HUES6 (cell line): ENCODE results near the gene LGALS3.

ENCODE experiments used
- H3K27ac ChIP-seq: 2 replicates; pipeline ENCODE4 v1.7.0; 2013; ENCODE audit warnings: low read depth, mild to moderate bottlenecking, low read length, inconsistent platforms
- H3K27me3 ChIP-seq: 2 replicates; pipeline ENCODE4 v1.6.1; 2013; ENCODE audit warnings: low read length; ENCODE audit not compliant: control insufficient read depth, insufficient read depth
- H3K36me3 ChIP-seq: 2 replicates; pipeline ENCODE4 v1.6.1; 2013; ENCODE audit warnings: low read length; ENCODE audit not compliant: control insufficient read depth, insufficient read depth
- H3K4me1 ChIP-seq: 2 replicates; pipeline ENCODE4 v1.6.1; 2013; ENCODE audit warnings: low read length; ENCODE audit not compliant: control insufficient read depth, insufficient read depth
- H3K4me3 ChIP-seq: 2 replicates; pipeline ENCODE4 v1.5.1; 2013; ENCODE audit warnings: low read depth, low read length
- H3K9ac ChIP-seq: one replicate; pipeline ENCODE4 v1.6.1; 2013; ENCODE audit warnings: mild to moderate bottlenecking, low read length
- H3K9me3 ChIP-seq: 2 replicates; pipeline ENCODE4 v1.6.1; 2013; ENCODE audit warnings: low read depth, low read length; ENCODE audit not compliant: control insufficient read depth, insufficient read depth

The LGALS3 gene

DNA sequence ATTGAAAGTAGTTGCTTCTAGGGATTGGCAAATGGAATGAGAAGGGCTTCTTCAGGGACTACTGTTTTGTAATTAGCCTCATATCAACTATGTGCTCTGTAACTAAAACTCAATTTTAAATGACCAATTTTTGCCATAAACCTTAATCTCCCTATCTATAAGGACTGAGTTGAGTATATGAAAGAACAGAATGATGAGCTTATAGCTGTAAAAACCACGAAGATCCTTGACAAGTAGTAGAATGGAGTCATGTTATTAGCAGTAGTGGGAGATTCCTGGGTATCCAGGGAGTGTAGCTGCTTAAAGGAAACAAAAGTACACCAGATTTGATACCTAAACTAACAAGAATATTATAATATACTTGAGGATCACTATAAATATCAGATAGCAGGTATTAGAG is 28.0 kb downstream of the LGALS3 start:
- Histone ChIP-seq H3K9me3 (no peaks in the 10 kb centered on the region), H3K4me3 (no peak overlapping the region), H3K4me1 (no peaks in the 10 kb centered on the region), H3K36me3 (peaks cover 82% of the 10 kb centered on the region), H3K9ac (no peak overlapping the region), H3K27me3 (no peaks in the 10 kb centered on the region), H3K27ac (no peak overlapping the region)

DNA sequence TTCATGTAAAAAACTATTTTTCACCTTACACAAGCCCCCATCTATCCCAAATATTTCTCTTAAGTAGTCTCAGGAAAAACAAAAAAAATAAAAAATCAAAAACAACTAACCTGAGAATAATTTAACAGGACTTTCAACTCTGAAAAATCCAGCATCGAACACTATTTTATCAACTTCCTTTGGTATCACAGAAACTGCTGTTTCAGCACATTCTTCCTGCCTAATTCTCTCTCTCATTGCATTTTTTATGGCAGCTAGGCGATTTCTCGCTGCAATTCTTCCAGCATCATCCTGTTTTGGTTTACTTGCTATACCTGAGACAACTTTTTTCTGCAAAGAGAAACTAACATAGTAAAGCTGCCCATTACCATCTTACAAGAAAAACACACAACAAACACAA is 29.4 kb downstream of the LGALS3 start:
- Histone ChIP-seq H3K9ac (no peak overlapping the region), H3K36me3 (peaks cover 84% of the 10 kb centered on the region), H3K9me3 (no peaks in the 10 kb centered on the region), H3K4me1 (no peaks in the 10 kb centered on the region), H3K4me3 (no peak overlapping the region), H3K27ac (no peak overlapping the region), H3K27me3 (no peaks in the 10 kb centered on the region)

DNA sequence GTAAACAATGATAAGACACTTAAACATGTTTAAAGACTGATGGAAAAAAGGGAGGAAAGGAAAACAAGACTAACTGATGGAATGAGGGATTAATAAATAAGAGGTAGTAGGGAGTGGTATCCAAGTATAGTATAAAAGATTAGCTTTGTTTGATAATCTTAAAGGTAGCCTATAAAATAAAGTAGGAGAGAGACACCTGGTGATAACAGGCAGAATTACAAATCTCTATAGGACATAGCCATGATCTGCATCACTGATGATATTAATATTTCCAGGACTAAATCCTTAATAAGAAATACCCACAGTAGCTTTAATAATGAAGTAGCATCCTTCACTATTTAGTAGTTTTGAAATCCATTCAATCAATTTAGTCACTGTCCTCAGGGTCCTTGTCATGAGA is 31.9 kb downstream of the LGALS3 start:
- Histone ChIP-seq H3K4me1 (no peaks in the 10 kb centered on the region), H3K4me3 (no peak overlapping the region), H3K27ac (no peak overlapping the region), H3K9ac (no peak overlapping the region), H3K9me3 (no peaks in the 10 kb centered on the region), H3K27me3 (no peaks in the 10 kb centered on the region), H3K36me3 (peaks cover 86% of the 10 kb centered on the region)

DNA sequence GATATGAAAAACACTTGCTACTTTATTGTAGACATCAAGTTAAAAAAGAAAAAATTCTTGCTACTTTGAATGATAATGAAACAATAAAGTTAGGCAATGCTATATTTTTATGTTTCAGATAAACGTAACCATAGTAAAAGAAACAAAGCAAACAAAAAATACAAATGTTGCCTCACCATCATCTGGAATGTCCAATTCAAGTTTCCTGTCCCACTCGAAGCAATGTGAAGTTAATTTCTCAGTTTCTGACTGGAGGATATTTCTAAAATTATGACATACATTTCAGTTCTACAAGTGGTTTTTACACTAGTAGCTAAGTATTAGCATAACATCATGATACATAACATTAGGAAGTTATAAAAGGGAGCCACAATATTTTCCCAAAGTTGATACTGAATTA is 41.5 kb downstream of the LGALS3 start:
- no peaks in the 10 kb centered on the region for H3K27me3 ChIP-seq

DNA sequence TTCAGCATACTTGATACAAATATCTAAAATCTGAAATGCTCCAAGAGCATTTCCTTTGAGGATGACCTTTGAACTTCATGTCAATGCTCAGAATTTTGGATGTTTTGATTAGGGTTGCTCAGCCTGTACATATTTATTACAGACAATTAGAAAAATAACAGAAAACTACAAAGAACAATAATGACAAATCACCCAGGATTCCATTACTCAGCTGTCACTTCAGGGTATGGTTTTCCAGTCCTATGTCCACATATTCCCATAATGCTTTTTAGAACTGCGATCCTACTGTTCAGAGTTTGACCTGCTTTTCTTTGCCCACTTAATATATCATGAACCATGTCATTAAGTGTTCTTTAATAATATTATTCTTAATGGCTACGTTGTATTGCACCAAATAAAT is 51.0 kb downstream of the LGALS3 start:
- Histone ChIP-seq H3K4me3 (no peak overlapping the region), H3K27ac (no peak overlapping the region), H3K4me1 (no peaks in the 10 kb centered on the region), H3K9ac (no peak overlapping the region), H3K9me3 (no peaks in the 10 kb centered on the region), H3K27me3 (no peaks in the 10 kb centered on the region), H3K36me3 (peaks cover 97% of the 10 kb centered on the region)

More for the DNA sequence above, 41.5 kb downstream of the LGALS3 start:
- Histone ChIP-seq H3K27ac (no peak overlapping the region), H3K4me1 (no peaks in the 10 kb centered on the region), H3K9me3 (no peaks in the 10 kb centered on the region), H3K4me3 (no peak overlapping the region), H3K9ac (no peak overlapping the region), H3K36me3 (peaks cover 90% of the 10 kb centered on the region)

DNA sequence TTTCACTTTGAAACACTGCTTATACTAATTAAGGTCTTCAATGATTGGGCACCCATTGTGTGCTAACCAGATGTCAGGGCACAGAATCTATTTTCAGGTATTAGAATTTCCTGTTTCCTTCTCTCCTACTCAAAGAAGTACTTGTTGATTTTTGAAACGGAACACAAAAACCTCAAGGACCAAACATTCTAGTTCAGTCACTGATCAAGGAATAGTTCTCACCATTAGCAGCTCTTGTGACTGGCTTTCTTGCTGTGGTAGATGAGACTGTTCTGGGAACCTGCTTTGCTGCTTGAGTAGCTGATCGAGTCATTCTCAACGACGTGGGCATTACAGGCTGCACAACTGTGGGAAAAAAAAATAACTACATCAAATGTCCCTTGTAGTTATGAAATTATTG is 51.4 kb downstream of the LGALS3 start:
- Histone ChIP-seq H3K36me3 (peaks cover 94% of the 10 kb centered on the region), H3K4me3 (no peak overlapping the region), H3K27ac (no peak overlapping the region)

DNA sequence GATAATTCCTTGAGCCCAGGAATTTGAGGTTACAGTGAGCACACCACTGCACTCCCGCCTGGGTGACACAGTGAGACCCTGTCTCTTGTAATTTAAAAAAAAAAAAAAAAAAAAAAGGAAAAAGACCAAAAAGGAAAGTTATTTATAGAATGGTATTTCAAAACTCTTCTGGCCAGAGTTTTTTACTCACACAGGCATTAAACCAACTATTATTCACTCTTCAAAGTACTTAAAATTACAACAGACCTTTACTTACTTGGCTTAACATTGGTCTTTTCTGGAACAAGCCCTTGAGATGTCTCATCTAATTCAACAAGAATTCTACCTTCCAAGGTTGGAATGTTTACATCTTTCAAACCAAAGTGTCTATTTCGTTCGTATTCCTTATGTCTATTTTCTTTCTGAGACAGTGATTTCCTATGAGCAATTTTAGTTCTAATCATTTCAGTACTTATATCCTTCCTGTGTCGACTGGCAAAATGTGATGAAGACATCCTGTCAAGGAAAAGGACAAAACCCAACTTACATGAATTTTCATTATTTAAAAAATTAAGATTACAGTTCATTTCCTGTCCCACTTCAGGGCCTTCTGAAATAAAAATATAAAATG is 59.7 kb downstream of the LGALS3 start:
- H3K4me1 ChIP-seq: peaks cover 12% of the 10 kb centered on the region
- peaks cover 2% of the 10 kb centered on the region; the same call in 1 of the 2 replicates for H3K9me3 ChIP-seq
- H3K4me3 ChIP-seq: 0 out of 2 replicates have a peak overlapping the region, but pooled peaks have one; percentile 78
- no peak overlapping the region for H3K9ac ChIP-seq
- peaks cover 44% of the 10 kb centered on the region for H3K36me3 ChIP-seq
- H3K27me3 ChIP-seq: no peaks in the 10 kb centered on the region
- H3K27ac ChIP-seq: no peak overlapping the region

More for the DNA sequence above, 51.4 kb downstream of the LGALS3 start:
- no peaks in the 10 kb centered on the region for H3K27me3 ChIP-seq
- H3K9me3 ChIP-seq: no peaks in the 10 kb centered on the region
- no peaks in the 10 kb centered on the region for H3K4me1 ChIP-seq
- no peak overlapping the region for H3K9ac ChIP-seq

DNA sequence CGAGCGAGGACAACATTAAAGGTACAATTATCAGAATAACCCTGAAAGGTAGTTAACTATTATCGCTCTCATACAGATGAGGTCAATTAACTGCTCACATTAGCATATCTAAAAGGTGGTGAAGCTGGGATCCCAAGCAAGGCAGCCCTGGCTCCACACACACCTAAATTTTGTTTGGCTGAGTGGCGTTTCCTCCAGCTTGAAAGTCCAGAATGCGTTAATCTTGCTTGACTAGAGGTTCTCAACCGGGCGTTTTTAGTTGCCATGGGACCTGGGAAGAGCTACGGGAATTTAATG is 61.8 kb downstream of the LGALS3 start:
- H3K27me3 ChIP-seq: no peaks in the 10 kb centered on the region
- peaks cover 12% of the 10 kb centered on the region for H3K4me1 ChIP-seq
- H3K36me3 ChIP-seq: peaks cover 28% of the 10 kb centered on the region
- peak overlapping the region; percentile 81 for H3K9ac ChIP-seq
- peak overlapping the region; percentile 26; the same call in 1 of the 2 replicates for H3K27ac ChIP-seq
- peak overlapping the region; percentile 78 for H3K4me3 ChIP-seq
- peaks cover 2% of the 10 kb centered on the region; the same call in 1 of the 2 replicates for H3K9me3 ChIP-seq

DNA sequence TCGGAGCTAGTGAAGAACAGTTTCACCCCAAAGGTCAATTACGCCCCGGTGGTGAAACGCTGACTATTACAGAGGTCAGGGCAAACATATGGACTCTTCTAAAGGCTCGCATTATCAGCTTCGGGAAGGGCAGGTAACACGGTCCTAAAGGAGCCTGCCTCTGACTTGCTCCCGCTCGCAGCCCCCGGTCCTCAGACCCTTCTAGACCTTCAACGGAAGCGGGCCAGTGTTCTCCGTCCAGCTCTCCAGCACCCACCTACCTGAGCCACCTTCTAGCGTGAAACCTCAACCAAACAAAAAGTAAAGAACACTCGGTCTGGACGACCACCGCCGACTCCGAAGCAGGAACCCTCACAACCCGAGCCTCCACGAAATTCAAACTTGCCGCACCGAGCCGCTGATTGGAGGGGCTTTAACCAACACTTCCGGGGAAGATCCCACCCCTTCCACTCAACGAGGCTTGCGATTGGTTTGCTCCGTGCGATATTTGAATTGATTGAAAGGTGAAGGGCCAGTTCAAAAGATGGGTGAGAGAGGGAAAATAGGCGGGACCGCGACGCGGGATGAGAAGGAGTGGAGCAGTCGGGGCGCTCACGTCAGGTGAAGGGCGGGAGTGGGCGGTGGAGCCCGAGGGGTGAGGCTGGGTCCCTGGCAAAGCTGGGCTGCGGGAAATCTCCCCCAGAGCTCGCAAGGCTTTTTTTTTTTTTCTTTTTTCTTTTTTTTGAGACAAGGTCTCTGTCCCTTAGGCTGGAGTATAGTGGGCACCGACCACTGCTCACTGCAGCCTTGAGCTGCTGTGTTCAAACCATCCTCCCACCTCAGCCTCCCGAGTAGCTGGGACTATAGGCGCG is 62.4 kb downstream of the LGALS3 start, which contains the start of gene DLGAP5:
DLGAP5 (minus strand) TSS at position 383 of the 851 bp plus-strand sequence. CDS start 2,406 bp downstream, outside the sequence.
- peaks cover 2% of the 10 kb centered on the region; the same call in 1 of the 2 replicates for H3K9me3 ChIP-seq
- no peaks in the 10 kb centered on the region for H3K27me3 ChIP-seq
- H3K4me1 ChIP-seq: peaks cover 12% of the 10 kb centered on the region
- H3K27ac ChIP-seq: peak within 1 kb of the TSS; percentile 26; the same call in 1 of the 2 replicates
- H3K4me3 ChIP-seq: peak within 1 kb of the TSS; percentile 78
- H3K36me3 ChIP-seq: peaks cover 25% of the 10 kb centered on the region
- H3K9ac ChIP-seq: peak within 1 kb of the TSS; percentile 81

DNA sequence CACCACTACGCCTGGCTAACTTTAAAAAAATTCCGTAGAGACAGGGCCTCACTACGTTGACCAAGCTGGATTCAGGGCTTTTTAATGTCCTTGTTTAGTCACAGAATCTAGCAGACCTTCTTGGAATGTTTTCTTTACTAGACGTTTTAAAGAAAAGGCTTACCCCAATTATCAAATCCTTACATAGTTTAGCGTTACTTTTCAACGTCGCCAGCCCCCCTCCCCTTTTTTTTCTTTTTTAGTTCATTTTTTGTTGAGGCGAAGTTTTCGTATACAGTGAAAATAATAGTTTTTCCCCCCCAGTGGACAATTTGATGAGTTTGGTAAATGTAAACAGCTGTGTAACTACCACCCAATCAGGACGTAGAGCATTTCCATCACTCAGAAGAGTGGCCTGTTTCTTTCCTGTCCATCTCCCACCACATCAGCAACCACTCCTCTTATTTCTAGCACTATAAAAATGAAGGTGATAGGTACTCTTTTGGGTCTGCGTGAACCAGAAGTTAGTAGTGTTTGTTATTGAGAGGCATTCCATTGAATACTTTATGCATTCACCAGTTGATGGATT is 63.1 kb downstream of the LGALS3 start:
- H3K4me1 ChIP-seq: peaks cover 12% of the 10 kb centered on the region
- H3K27me3 ChIP-seq: no peaks in the 10 kb centered on the region
- H3K4me3 ChIP-seq: peak overlapping the region; percentile 78
- peak overlapping the region; percentile 40 for H3K9ac ChIP-seq
- peaks cover 18% of the 10 kb centered on the region for H3K36me3 ChIP-seq
- peaks cover 2% of the 10 kb centered on the region; the same call in 1 of the 2 replicates for H3K9me3 ChIP-seq
- no peak overlapping the region for H3K27ac ChIP-seq
